GM23338 (cell line): Measurements from ENCODE around the gene OBSCN. TPM values are rescaled to one million over a fixed set of nuclear protein-coding genes. Genes with fewer than 3 reads are reported as not detected.
"Not testable (repeated sequence)": the region's sequence is repeated elsewhere in the genome, so short reads cannot be mapped to it uniquely, and the experiment has no call there.

Experiments
- ATAC-seq: fragments of 200-7000 bp; cut with Tn5 transposase; 3 replicates; pipeline ENCODE4 v1.9.1; 2020
- DNase-seq: peaks from one replicate; pipeline ENCODE4 v3.0.0-alpha.2; 2015; ENCODE audit warnings: low spot score
- H2AFZ ChIP-seq: fragments of 200-600 bp; sonication (generic); 2 replicates; pipeline ENCODE4 v1.8.0; 2016; ENCODE audit warnings: antibody characterized with exemption, mild to moderate bottlenecking, moderate library complexity
- H3F3A ChIP-seq: fragments of 200-600 bp; sonication (generic); replicated peaks from 2 replicates; pipeline ENCODE4 v1.8.0; 2017; ENCODE audit warnings: antibody characterized with exemption, mixed run types, low read depth
- H3K27ac ChIP-seq: fragments of 200-600 bp; sonication (generic); 2 replicates; pipeline ENCODE4 v1.6.1; 2016; ENCODE audit warnings: low read depth
- H3K27me3 ChIP-seq: fragments of 200-600 bp; sonication (generic); 2 replicates; pipeline ENCODE4 v1.8.0; 2016; ENCODE audit warnings: mild to moderate bottlenecking, mixed run types, moderate library complexity; ENCODE audit not compliant: insufficient read depth
- H3K36me3 ChIP-seq: fragments of 200-600 bp; sonication (generic); 2 replicates; pipeline ENCODE4 v1.8.0; 2016; ENCODE audit warnings: mild to moderate bottlenecking; ENCODE audit not compliant: insufficient read depth
- H3K4me1 ChIP-seq: fragments of 200-600 bp; sonication (generic); 2 replicates; pipeline ENCODE4 v1.8.0; 2016; ENCODE audit warnings: mild to moderate bottlenecking, moderate library complexity; ENCODE audit not compliant: insufficient read depth
- H3K4me2 ChIP-seq: fragments of 200-600 bp; sonication (generic); 2 replicates; pipeline ENCODE4 v1.7.1; 2017; ENCODE audit warnings: mixed run types
- H3K4me3 ChIP-seq: fragments of 200-600 bp; sonication (generic); 2 replicates; pipeline ENCODE4 v1.6.1; 2016; ENCODE audit warnings: mixed run types
- H3K79me2 ChIP-seq: fragments of 200-600 bp; sonication (generic); replicated peaks from 2 replicates; pipeline ENCODE4 v1.8.0; 2017; ENCODE audit warnings: mild to moderate bottlenecking; ENCODE audit not compliant: insufficient read depth
- H3K9me2 ChIP-seq: fragments of 200-600 bp; sonication (generic); 2 replicates; pipeline ENCODE4 v1.8.0; 2017; ENCODE audit not compliant: insufficient read depth
- H4K20me1 ChIP-seq: fragments of 200-600 bp; sonication (generic); replicated peaks from 2 replicates; pipeline ENCODE4 v1.8.0; 2017; ENCODE audit warnings: mild to moderate bottlenecking; ENCODE audit not compliant: insufficient read depth
- H3K27ac Mint-ChIP-seq: 2 replicates; pipeline ENCODE4 v1.8.0; 2020; ENCODE audit warnings: inconsistent platforms, mild to moderate bottlenecking, moderate library complexity, mixed read lengths
- H3K27me3 Mint-ChIP-seq: 3 replicates; pipeline ENCODE4 v1.8.0; 2022; ENCODE audit warnings: low read depth, mild to moderate bottlenecking, moderate library complexity, mixed read lengths, inconsistent platforms; ENCODE audit not compliant: insufficient read depth, poor library complexity
- H3K36me3 Mint-ChIP-seq: 3 replicates; pipeline ENCODE4 v1.8.0; 2021; ENCODE audit warnings: low read depth, mild to moderate bottlenecking, inconsistent platforms, moderate library complexity, mixed read lengths
- H3K4me1 Mint-ChIP-seq: 3 replicates; pipeline ENCODE4 v1.8.0; 2020; ENCODE audit warnings: mild to moderate bottlenecking, inconsistent platforms, mixed read lengths
- H3K4me3 Mint-ChIP-seq: 3 replicates; pipeline ENCODE4 v1.8.0; 2021; ENCODE audit warnings: moderate library complexity, mild to moderate bottlenecking, inconsistent platforms, mixed read lengths
- H3K9me3 Mint-ChIP-seq: 3 replicates; pipeline ENCODE4 v1.8.0; 2020; ENCODE audit warnings: moderate library complexity, mild to moderate bottlenecking, inconsistent platforms, mixed read lengths
- CREB1 ChIP-seq: fragments of 250-450 bp; sonication (Bioruptor Pico); IDR thresholded peaks from 2 replicates; pipeline ENCODE4 v1.5.0; 2020; ENCODE audit warnings: low read depth, mild to moderate bottlenecking, moderate library complexity
- CTCF ChIP-seq, 2 experiments: fragments of 200-600 bp in 1 of 2; sonication (generic) in 1 of 2; conservative IDR thresholded peaks; 2 replicates each; pipeline versions ENCODE4 v1.5.1 to v1.6.1; 2016 to 2017; ENCODE audit warnings: antibody characterized with exemption in 2 of 2, low read depth in 2 of 2, mild to moderate bottlenecking in 2 of 2, moderate library complexity in 1 of 2
- EZH2 ChIP-seq: fragments of 200-600 bp; sonication (generic); IDR thresholded peaks from one replicate; pipeline ENCODE4 v1.8.0; 2017; ENCODE audit warnings: antibody characterized with exemption, mild to moderate bottlenecking, low read depth; ENCODE audit not compliant: unreplicated experiment
- EZH2phosphoT487 ChIP-seq: fragments of 200-600 bp; sonication (generic); IDR thresholded peaks from one replicate; pipeline ENCODE4 v1.8.1; 2018; ENCODE audit warnings: antibody characterized with exemption; ENCODE audit not compliant: unreplicated experiment
- NANOG ChIP-seq: IDR thresholded peaks from 2 replicates; pipeline ENCODE4 v1.6.1; 2016; ENCODE audit warnings: antibody characterized with exemption, borderline replicate concordance
- REST ChIP-seq: IDR thresholded peaks from one replicate; pipeline ENCODE4 v1.6.1; 2018; ENCODE audit warnings: antibody characterized with exemption; ENCODE audit not compliant: unreplicated experiment
- STAT1 ChIP-seq: IDR thresholded peaks from one replicate; pipeline ENCODE4 v1.6.1; 2016; ENCODE audit warnings: antibody characterized with exemption; ENCODE audit not compliant: unreplicated experiment
- ZNF114 ChIP-seq: fragments of 250-450 bp; sonication (Bioruptor Pico); IDR thresholded peaks from 2 replicates; pipeline ENCODE4 v1.5.0; 2020; ENCODE audit warnings: mild to moderate bottlenecking, moderate library complexity
- polyA plus RNA-seq: library from polyadenylated mRNA; unstranded; fragments of >200 nt; fragmentation: Nextera tagmentation; extraction: Ambion mirVana; gene quantifications from 2 replicates; pipeline ENCODE4 v1.2.1, GENCODE V29; 2016
- total RNA-seq: library from RNA; depleted of rRNA; stranded (reverse); fragments of >200 nt; shearing (Covaris generic); gene quantifications from 2 replicates; pipeline ENCODE4 v1.2.3, GENCODE V29; 2014

The OBSCN gene
- total and polyA plus RNA-seq, 2 experiments from 2014 or later, result 8.4 to 38.5 TPM

- no peak for TF ChIP-seq CTCF (conservative IDR thresholded peaks at IDR 0.05; ENCODE audit: low read depth in 2 of 2)
Observed at GRCh38 chr1:228219962-228220780, 12.3 kb downstream of the OBSCN start (continued).

- not testable (repeated sequence) for H2AFZ ChIP-seq, H3K27me3 ChIP-seq, ATAC-seq, H3K4me2 ChIP-seq, H3F3A ChIP-seq, H3K4me3 ChIP-seq, H3K27ac ChIP-seq, H3K27ac Mint-ChIP-seq, H3K4me3 Mint-ChIP-seq, H4K20me1 ChIP-seq, DNase-seq, H3K9me3 Mint-ChIP-seq, H3K4me1 ChIP-seq, H3K4me1 Mint-ChIP-seq, H3K9me2 ChIP-seq, H3K79me2 ChIP-seq, H3K27me3 Mint-ChIP-seq
- H3K36me3 Mint-ChIP-seq, result peaks cover 77% of the 10 kb centered on the region
- H3K36me3 ChIP-seq, result peaks cover 24% of the 10 kb centered on the region
Observed at GRCh38 chr1:228221097-228221496, 13.3 kb downstream of the OBSCN start.

- Mint-ChIP-seq H3K36me3 (peaks cover 80% of the 10 kb centered on the region), H3K4me1 (no peaks in the 10 kb centered on the region), H3K9me3 (no peaks in the 10 kb centered on the region), H3K27me3 (peaks cover 5% of the 10 kb centered on the region), H3K4me3 (no peak overlapping the region), H3K27ac (no peak overlapping the region)
- Histone ChIP-seq H3K4me2 (no peak overlapping the region), H3K4me1 (no peaks in the 10 kb centered on the region), H3K4me3 (no peak overlapping the region), H3K27ac (no peak overlapping the region), H3F3A (no peaks in the 10 kb centered on the region), H3K36me3 (peaks cover 24% of the 10 kb centered on the region), H3K79me2 (no peaks in the 10 kb centered on the region; the same call in 1 of the 2 replicates), H4K20me1 (peaks cover 7% of the 10 kb centered on the region), H3K27me3 (no peaks in the 10 kb centered on the region), H2AFZ (no peak overlapping the region), H3K9me2 (no peaks in the 10 kb centered on the region)
- no peak for ATAC-seq
- DNase-seq, result no peak
- no peak for TF ChIP-seq STAT1
- TF ChIP-seq EZH2phosphoT487, result no peak
- no peak for TF ChIP-seq NANOG
- TF ChIP-seq CREB1 (CRISPR knock-in tag), result no peak
- no peak for TF ChIP-seq ZNF114 (CRISPR knock-in tag)
- no peak for TF ChIP-seq REST
- no peak for TF ChIP-seq CTCF (conservative IDR thresholded peaks at IDR 0.05; ENCODE audit: low read depth in 2 of 2)
- TF ChIP-seq EZH2, result no peak
Observed at GRCh38 chr1:228222548-228222947, 14.7 kb downstream of the OBSCN start.
